ENCODE data around the gene ZNF397.

The ZNF397 gene

GRCh38 chr18:35290094-35290735 is 49.4 kb downstream of the ZNF397 start, which contains the start of gene ZSCAN30:
Gene ZSCAN30, minus strand, starts transcription at chr18:35290229. Its CDS starts 25,877 bp downstream, at chr18:35264352.
- DNase-seq (ENCODE audit: low read depth in 2 of 2), result peak; percentile 91 to 92

DNA sequence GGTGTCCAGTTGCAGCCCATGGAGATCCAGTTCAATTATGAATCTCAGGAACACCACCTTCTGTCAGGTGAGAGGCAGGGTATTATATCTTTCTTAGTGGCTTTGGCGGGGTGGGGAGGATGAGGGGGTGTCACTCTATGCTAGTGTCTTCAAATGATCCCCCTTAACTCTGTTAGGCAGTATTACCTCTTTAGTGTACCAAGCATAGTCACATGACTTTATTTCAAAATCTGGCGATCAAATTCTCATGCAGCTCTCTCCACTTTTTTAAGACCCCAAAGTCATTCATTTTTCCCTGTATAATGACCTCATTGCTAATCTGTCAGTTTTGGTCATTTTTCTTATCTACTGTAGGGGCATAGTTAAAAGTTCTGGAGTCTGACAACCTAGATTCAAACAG is 50.3 kb downstream of the ZNF397 start:
- no peak for DNase-seq (ENCODE audit: low read depth in 2 of 2)

DNA sequence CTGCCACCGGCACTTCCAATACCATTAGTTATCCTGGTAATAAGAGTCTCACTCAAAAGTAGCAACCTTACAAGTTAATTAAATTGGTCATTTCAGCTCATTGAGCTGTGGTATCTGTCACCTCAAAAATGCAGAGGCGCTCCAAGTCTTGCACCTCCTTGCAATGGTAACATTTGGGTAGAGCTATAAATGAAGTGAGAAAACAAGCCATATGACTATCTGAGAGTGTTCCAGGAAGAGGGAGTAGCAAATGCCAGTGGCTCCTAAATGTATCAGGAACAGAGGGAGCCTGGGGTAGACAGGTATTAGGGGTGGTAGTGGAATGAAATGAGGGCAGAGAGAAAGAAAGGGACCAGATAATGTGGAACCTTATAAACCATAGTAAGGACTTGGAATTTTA is 55.2 kb downstream of the ZNF397 start:
- no peak for DNase-seq (ENCODE audit: low read depth in 2 of 2)

DNA sequence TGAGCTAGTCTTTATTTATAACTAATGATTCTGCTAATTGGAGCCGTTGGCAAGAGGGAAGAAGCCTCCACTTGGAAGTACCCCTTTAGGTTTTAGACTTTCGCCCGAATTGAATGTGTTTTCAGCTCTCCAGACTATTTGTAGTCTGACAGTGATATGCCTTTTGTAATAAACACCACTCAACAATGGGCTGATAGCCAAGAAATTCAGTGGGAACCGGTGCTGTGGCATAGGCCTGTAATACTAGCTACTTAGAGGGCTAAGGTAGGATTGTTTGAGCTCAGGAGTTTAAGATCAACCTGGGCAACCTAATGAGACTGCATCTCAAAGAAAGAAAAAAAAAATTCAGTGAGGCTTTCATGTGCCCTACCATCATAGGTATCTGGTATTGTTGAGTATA is 62.8 kb downstream of the ZNF397 start:
- no peak for DNase-seq (ENCODE audit: low read depth in 2 of 2)

GRCh38 chr18:35306588-35307250 is 65.9 kb downstream of the ZNF397 start:
- DNase-seq (ENCODE audit: low read depth in 2 of 2), result no peak
